22Rv1 (cell line): ENCODE data around the gene PEX3.

Source experiments
- H3K27ac ChIP-seq: fragments of 450-650 bp; 2 replicates; pipeline ENCODE4 v1.5.1; 2017
- ZFX ChIP-seq: fragments of 450-650 bp; IDR thresholded peaks from 2 replicates; pipeline ENCODE4 v1.6.1; 2017; ENCODE audit warnings: antibody characterized with exemption, borderline replicate concordance
- TF ChIP-seq, protein P1 (sequence below): fragments of 450-650 bp; IDR thresholded peaks from 2 replicates; pipeline ENCODE4 v1.5.1; 2017; ENCODE audit warnings: mild to moderate bottlenecking

Gene PEX3

DNA sequence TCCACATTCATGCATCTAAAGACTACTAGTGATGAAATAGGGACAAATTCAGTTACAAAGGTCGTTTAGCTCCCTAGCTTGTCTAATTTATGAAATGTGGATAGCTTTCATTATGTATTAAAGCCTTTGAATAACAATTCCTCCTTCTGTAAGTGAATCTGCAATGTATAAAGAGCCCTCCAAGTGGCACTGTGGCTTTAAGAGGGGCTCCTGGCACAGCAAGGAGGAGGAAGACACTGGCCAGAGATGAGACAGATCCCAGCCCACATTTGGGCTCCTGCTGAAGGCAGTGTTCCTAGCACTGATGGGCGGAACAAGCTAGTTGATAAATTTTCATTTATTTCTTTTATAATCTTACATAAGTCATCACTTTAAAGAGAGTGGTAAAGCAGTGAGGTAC, 78.5 kb downstream of the PEX3 start:
- H3K27ac ChIP-seq: no peak overlapping the region
- TF ChIP-seq ZFX: no peak
- TF ChIP-seq, protein P1, sequence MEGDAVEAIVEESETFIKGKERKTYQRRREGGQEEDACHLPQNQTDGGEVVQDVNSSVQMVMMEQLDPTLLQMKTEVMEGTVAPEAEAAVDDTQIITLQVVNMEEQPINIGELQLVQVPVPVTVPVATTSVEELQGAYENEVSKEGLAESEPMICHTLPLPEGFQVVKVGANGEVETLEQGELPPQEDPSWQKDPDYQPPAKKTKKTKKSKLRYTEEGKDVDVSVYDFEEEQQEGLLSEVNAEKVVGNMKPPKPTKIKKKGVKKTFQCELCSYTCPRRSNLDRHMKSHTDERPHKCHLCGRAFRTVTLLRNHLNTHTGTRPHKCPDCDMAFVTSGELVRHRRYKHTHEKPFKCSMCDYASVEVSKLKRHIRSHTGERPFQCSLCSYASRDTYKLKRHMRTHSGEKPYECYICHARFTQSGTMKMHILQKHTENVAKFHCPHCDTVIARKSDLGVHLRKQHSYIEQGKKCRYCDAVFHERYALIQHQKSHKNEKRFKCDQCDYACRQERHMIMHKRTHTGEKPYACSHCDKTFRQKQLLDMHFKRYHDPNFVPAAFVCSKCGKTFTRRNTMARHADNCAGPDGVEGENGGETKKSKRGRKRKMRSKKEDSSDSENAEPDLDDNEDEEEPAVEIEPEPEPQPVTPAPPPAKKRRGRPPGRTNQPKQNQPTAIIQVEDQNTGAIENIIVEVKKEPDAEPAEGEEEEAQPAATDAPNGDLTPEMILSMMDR: peak; percentile 10

DNA sequence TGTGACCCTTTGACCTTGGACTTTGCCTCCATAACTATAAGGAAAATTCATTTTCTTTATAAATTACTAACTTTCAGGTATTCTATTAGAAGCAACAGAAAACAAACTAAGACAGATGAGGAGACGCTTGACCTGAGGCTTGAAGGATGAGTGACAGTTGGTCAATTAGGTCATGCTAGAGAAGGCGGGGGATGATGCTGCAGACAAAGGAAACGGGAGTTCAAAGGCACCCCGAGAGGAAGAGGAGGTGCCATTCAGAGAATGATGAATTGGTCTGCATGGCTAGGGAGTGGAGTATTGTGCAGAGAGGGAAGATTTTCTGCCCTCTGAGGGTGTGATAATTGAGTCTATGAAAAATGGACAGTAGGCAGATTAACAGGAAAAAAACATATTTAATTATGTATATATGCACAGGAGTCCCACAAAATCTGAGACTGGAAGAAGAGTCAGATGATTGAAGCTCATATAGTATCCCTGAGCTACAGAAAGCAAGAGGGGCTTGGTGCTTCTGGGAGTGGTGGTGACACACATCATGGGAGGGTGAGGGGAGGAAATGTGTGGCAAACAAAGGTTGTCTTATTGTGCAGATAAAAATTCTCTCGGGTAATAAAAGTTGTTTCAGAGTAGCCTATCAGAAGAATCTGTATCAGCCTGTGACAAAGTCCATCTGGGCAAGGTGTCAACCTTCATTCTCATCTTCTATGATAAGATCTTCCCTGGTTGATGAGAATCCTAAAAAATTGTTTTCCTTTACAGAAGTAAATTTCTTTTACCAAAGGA, 81.3 kb downstream of the PEX3 start:
- TF ChIP-seq, protein P1: no peak
- no peak for TF ChIP-seq ZFX
- H3K27ac ChIP-seq: no peak overlapping the region

DNA sequence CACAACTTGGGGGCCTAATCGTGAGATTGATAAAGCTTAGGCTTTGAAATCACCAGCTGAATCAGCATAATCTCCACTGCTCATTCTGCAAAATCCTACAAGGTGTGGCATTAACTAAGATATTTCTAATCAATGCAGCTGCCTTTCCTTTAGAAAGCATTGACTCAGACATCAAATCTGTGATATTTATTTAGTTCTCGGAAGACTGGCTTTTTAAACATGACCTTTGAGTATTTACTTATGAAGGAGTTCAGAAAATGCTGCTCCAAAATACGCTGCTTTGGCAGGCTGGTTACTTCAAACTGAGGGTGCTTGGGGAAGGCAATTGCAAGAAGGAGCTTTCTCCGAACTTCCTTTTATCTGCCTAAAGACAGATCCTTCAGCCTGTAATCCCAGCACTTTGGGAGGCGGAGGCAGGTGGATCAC, 84.6 kb downstream of the PEX3 start:
- TF ChIP-seq ZFX: no peak
- TF ChIP-seq, protein P1: no peak
- peak overlapping the region; percentile 78 for H3K27ac ChIP-seq

DNA sequence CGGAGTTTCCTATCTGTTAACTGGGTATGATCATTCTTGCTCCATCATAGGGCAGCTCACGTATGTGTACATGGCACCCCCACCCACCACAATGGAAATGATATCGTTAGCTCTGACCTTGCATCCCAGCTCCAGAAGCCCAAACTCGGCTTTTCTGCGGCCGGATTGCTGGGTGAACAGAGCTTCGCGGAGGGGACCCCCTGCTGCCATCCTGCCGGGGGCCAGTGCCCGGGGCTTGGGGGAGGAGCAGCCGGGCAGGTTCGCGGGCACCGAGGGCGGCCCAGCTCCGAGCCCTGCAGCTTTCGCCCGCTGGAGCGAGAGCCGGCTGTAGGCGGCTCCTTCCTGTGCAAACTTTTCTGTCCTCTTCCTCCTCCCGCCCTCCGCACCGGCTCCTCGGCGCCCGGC, 85.9 kb downstream of the PEX3 start:
- TF ChIP-seq ZFX: no peak
- TF ChIP-seq, protein P1: no peak
- H3K27ac ChIP-seq: peak overlapping the region; percentile 78

DNA sequence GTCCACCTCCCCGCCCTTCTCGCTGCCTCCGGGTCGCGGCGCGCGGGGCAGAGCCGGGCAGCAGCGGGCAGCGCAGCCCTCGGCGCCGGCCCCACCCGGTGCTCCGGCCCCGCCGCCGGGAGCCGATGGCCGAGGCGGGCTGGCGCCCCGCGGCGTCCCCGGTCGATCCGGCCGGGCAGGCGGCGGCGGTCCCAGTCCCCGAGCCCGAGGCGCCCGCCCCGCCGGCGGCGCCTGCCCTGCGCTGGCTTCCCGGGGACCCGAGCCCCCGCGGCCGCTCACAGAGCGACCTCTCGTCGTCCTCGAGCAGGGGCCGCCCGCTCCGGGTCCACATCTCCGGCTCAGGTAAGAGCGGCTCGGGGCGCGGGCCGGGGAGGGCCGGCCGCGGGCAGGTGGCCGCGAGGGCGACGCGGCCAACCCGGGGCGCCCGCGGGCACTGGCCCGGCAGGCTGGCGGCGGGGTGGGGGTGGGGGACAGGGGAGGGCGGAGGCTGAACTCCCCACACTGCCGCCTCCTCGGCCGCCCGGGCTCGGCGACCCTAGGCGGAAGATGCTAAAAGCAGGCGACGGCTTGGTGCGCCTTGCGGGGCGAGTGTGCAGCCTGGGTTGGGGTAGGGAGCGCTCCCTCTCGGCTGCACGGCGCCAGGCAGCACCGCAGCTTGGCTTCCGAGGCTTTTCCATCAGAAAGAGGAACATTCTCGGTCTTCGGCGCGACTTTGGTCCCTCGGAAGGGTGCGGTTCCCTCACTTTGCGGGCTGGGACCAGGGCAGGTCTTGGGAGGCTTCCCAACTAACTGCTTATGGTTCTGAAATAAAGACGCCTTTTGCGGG, 86.5 kb downstream of the PEX3 start:
- peak overlapping the region; percentile 78 for H3K27ac ChIP-seq
- TF ChIP-seq, protein P1: peak; percentile 67
- no peak for TF ChIP-seq ZFX

DNA sequence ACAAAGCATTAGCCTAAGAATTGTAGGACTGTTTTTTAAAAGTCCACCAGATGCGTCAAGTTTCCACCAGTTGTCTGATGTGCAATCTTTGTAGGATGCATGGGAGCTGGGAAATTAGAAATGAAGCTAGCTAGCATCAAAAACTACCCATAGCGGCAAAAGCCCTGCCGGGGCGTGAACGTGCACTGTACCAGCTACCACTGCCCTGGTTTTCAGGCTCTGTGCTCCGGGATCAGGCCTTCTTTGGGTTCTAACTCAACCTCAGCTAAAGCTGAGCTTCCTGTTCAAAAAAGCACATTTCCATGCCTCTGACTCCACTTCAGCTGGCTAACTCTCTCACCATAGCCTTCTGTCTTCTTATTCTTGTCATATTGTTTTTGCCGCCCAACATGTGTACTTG, 87.8 kb downstream of the PEX3 start:
- TF ChIP-seq, protein P1: no peak
- no peak for TF ChIP-seq ZFX
- no peak overlapping the region for H3K27ac ChIP-seq

DNA sequence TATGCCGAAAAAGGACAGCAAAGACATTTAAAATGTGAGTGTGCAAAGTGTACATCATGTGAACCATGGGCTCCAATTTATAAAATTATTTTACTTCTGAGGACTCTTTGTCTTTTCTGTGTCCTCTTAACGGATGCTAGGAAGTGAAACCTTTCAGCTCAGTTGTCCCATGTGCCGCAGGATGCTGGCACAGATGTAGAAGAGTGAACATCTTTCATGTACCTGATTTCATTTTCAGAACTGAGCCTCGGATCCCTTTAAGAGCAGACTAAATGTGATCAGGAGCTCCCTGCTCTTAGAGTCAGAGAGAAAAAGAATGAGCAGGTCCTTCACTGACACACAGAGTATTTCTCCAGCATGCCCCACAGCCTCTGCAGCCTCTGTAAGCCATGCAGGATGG, 88.5 kb downstream of the PEX3 start:
- H3K27ac ChIP-seq: no peak overlapping the region
- TF ChIP-seq ZFX: no peak
- TF ChIP-seq, protein P1: no peak
